ENCODE data around the gene SDK2.

SDK2 gene

GRCh38 chr17:73305845-73306836 lies 338.1 kb downstream of the SDK2 start:
- H3K4me3 ChIP-seq (ENCODE audit: low read length): peak overlapping the region; percentile 72
- peak overlapping the region; percentile 83 for H3K9ac ChIP-seq (ENCODE audit: low read length)
- peaks cover 13% of the 10 kb centered on the region for H3K36me3 ChIP-seq (ENCODE audit: control insufficient read depth, insufficient read depth, low read length, severe bottlenecking)
- H3K4me1 ChIP-seq (ENCODE audit: control insufficient read depth, insufficient read depth, low read length): peaks cover 70% of the 10 kb centered on the region
- no peaks in the 10 kb centered on the region for H3K9me3 ChIP-seq (ENCODE audit: control insufficient read depth, low read length)
- no peaks in the 10 kb centered on the region for H3K27me3 ChIP-seq (replicated peaks; ENCODE audit: control insufficient read depth, insufficient read depth, low read length)
- no peak for DNase-seq (ENCODE audit: low read depth)

- no peaks in the 10 kb centered on the region for H3K9me3 ChIP-seq (ENCODE audit: control insufficient read depth, low read length)
- no peaks in the 10 kb centered on the region for H3K27me3 ChIP-seq (replicated peaks; ENCODE audit: control insufficient read depth, insufficient read depth, low read length)
- H3K4me1 ChIP-seq (ENCODE audit: control insufficient read depth, insufficient read depth, low read length): peaks cover 78% of the 10 kb centered on the region
- peaks cover 13% of the 10 kb centered on the region for H3K36me3 ChIP-seq (ENCODE audit: control insufficient read depth, insufficient read depth, low read length, severe bottlenecking)
- peak overlapping the region; percentile 83 for H3K9ac ChIP-seq (ENCODE audit: low read length)
- peak overlapping the region; percentile 72 for H3K4me3 ChIP-seq (ENCODE audit: low read length)
- DNase-seq (ENCODE audit: low read depth): peak; percentile 83
Observed at GRCh38 chr17:73304971-73305812, 339.1 kb downstream of the SDK2 start.

- DNase-seq (ENCODE audit: low read depth): no peak
- H3K9me3 ChIP-seq (ENCODE audit: control insufficient read depth, low read length): no peaks in the 10 kb centered on the region
- H3K36me3 ChIP-seq (ENCODE audit: control insufficient read depth, insufficient read depth, low read length, severe bottlenecking): peaks cover 17% of the 10 kb centered on the region
- H3K4me3 ChIP-seq (ENCODE audit: low read length): peak overlapping the region; percentile 72
- H3K9ac ChIP-seq (ENCODE audit: low read length): peak overlapping the region; percentile 83
- H3K27me3 ChIP-seq (replicated peaks; ENCODE audit: control insufficient read depth, insufficient read depth, low read length): no peaks in the 10 kb centered on the region
- H3K4me1 ChIP-seq (ENCODE audit: control insufficient read depth, insufficient read depth, low read length): peaks cover 85% of the 10 kb centered on the region
Observed at GRCh38 chr17:73304438-73304837, 339.8 kb downstream of the SDK2 start.

GRCh38 chr17:73302189-73302588 lies 342.1 kb downstream of the SDK2 start:
- no peaks in the 10 kb centered on the region for H3K9me3 ChIP-seq (ENCODE audit: control insufficient read depth, low read length)
- peaks cover 23% of the 10 kb centered on the region for H3K36me3 ChIP-seq (ENCODE audit: control insufficient read depth, insufficient read depth, low read length, severe bottlenecking)
- no peak overlapping the region for H3K9ac ChIP-seq (ENCODE audit: low read length)
- H3K4me1 ChIP-seq (ENCODE audit: control insufficient read depth, insufficient read depth, low read length): peaks cover 68% of the 10 kb centered on the region
- H3K4me3 ChIP-seq (ENCODE audit: low read length): no peak overlapping the region
- H3K27me3 ChIP-seq (replicated peaks; ENCODE audit: control insufficient read depth, insufficient read depth, low read length): no peaks in the 10 kb centered on the region
- DNase-seq (ENCODE audit: low read depth): no peak

GRCh38 chr17:73301369-73301768 lies 342.9 kb downstream of the SDK2 start:
- H3K4me1 ChIP-seq (ENCODE audit: control insufficient read depth, insufficient read depth, low read length): peaks cover 60% of the 10 kb centered on the region
- DNase-seq (ENCODE audit: low read depth): peak; percentile 64

GRCh38 chr17:73300392-73300791 lies 343.9 kb downstream of the SDK2 start:
- DNase-seq (ENCODE audit: low read depth): no peak
- Histone ChIP-seq H3K9me3 (ENCODE audit: control insufficient read depth, low read length) (no peaks in the 10 kb centered on the region), H3K9ac (ENCODE audit: low read length) (no peak overlapping the region), H3K36me3 (ENCODE audit: control insufficient read depth, insufficient read depth, low read length, severe bottlenecking) (peaks cover 11% of the 10 kb centered on the region), H3K27me3 (replicated peaks; ENCODE audit: control insufficient read depth, insufficient read depth, low read length) (no peaks in the 10 kb centered on the region), H3K4me1 (ENCODE audit: control insufficient read depth, insufficient read depth, low read length) (peaks cover 50% of the 10 kb centered on the region), H3K4me3 (ENCODE audit: low read length) (no peak overlapping the region)

More at GRCh38 chr17:73301369-73301768, 342.9 kb downstream of the SDK2 start:
- peaks cover 15% of the 10 kb centered on the region for H3K36me3 ChIP-seq (ENCODE audit: control insufficient read depth, insufficient read depth, low read length, severe bottlenecking)
- H3K27me3 ChIP-seq (replicated peaks; ENCODE audit: control insufficient read depth, insufficient read depth, low read length): no peaks in the 10 kb centered on the region
- no peak overlapping the region for H3K9ac ChIP-seq (ENCODE audit: low read length)
- H3K9me3 ChIP-seq (ENCODE audit: control insufficient read depth, low read length): no peaks in the 10 kb centered on the region
- no peak overlapping the region for H3K4me3 ChIP-seq (ENCODE audit: low read length)

- no peaks in the 10 kb centered on the region for H3K27me3 ChIP-seq (replicated peaks; ENCODE audit: control insufficient read depth, insufficient read depth, low read length)
- no peak overlapping the region for H3K4me3 ChIP-seq (ENCODE audit: low read length)
- no peaks in the 10 kb centered on the region for H3K9me3 ChIP-seq (ENCODE audit: control insufficient read depth, low read length)
- H3K36me3 ChIP-seq (ENCODE audit: control insufficient read depth, insufficient read depth, low read length, severe bottlenecking): peaks cover 11% of the 10 kb centered on the region
- no peak overlapping the region for H3K9ac ChIP-seq (ENCODE audit: low read length)
- DNase-seq (ENCODE audit: low read depth): no peak
- peaks cover 44% of the 10 kb centered on the region for H3K4me1 ChIP-seq (ENCODE audit: control insufficient read depth, insufficient read depth, low read length)
Observed at GRCh38 chr17:73297934-73298861, 346.0 kb downstream of the SDK2 start.

- peak; percentile 77 for DNase-seq (ENCODE audit: low read depth)
- H3K4me1 ChIP-seq (ENCODE audit: control insufficient read depth, insufficient read depth, low read length): peaks cover 60% of the 10 kb centered on the region
Observed at GRCh38 chr17:73293480-73293911, 350.7 kb downstream of the SDK2 start.

GRCh38 chr17:73293031-73293430 lies 351.2 kb downstream of the SDK2 start:
- H3K4me1 ChIP-seq (ENCODE audit: control insufficient read depth, insufficient read depth, low read length): peaks cover 63% of the 10 kb centered on the region
- H3K9ac ChIP-seq (ENCODE audit: low read length): peak overlapping the region; percentile 70
- H3K36me3 ChIP-seq (ENCODE audit: control insufficient read depth, insufficient read depth, low read length, severe bottlenecking): no peaks in the 10 kb centered on the region
- DNase-seq (ENCODE audit: low read depth): no peak
- no peak overlapping the region for H3K4me3 ChIP-seq (ENCODE audit: low read length)
- no peaks in the 10 kb centered on the region for H3K27me3 ChIP-seq (replicated peaks; ENCODE audit: control insufficient read depth, insufficient read depth, low read length)
- no peaks in the 10 kb centered on the region for H3K9me3 ChIP-seq (ENCODE audit: control insufficient read depth, low read length)

More at GRCh38 chr17:73293480-73293911, 350.7 kb downstream of the SDK2 start:
- Histone ChIP-seq H3K36me3 (ENCODE audit: control insufficient read depth, insufficient read depth, low read length, severe bottlenecking) (peaks cover 2% of the 10 kb centered on the region), H3K9me3 (ENCODE audit: control insufficient read depth, low read length) (no peaks in the 10 kb centered on the region), H3K9ac (ENCODE audit: low read length) (peak overlapping the region; percentile 70), H3K4me3 (ENCODE audit: low read length) (no peak overlapping the region), H3K27me3 (replicated peaks; ENCODE audit: control insufficient read depth, insufficient read depth, low read length) (no peaks in the 10 kb centered on the region)

GRCh38 chr17:73292031-73292531 lies 352.2 kb downstream of the SDK2 start:
- Histone ChIP-seq H3K4me3 (ENCODE audit: low read length) (peak overlapping the region; percentile 57), H3K9ac (ENCODE audit: low read length) (peak overlapping the region; percentile 70), H3K36me3 (ENCODE audit: control insufficient read depth, insufficient read depth, low read length, severe bottlenecking) (peaks cover 2% of the 10 kb centered on the region), H3K9me3 (ENCODE audit: control insufficient read depth, low read length) (no peaks in the 10 kb centered on the region), H3K27me3 (replicated peaks; ENCODE audit: control insufficient read depth, insufficient read depth, low read length) (no peaks in the 10 kb centered on the region), H3K4me1 (ENCODE audit: control insufficient read depth, insufficient read depth, low read length) (peaks cover 73% of the 10 kb centered on the region)
- peak; percentile 62 for DNase-seq (ENCODE audit: low read depth)
